NCI-H128 (cell line): Measurements from ENCODE around the gene FOXL1.
"Not testable (repeated sequence)": the region's sequence is repeated elsewhere in the genome, so short reads cannot be mapped to it uniquely, and the experiment has no call there.

ENCODE experiments used
- DNase-seq: peaks from one replicate; lab custom pipeline; 2025; ENCODE audit not compliant: unreplicated experiment; lab: John Stamatoyannopoulos, UW

The FOXL1 gene

DNA sequence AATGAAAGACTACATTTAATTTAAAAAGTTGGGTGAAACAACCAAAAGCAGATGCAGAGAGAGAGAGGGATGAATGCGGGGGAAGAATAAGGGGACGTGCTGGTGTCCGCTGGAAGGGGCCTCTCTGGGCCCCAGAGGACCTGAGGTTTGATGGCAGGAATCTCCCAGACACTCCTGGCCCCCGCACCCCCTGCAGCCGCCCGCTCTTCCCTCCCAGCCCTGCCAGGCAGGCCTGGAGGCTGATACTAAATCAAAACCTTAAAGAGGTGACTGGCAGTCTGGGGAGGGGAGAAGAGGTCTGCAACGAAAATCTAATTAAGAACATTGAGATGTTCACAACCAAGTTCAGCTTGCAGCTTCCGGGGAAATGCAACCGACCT lies 2.4 kb downstream of the FOXL1 start:
- no peak for DNase-seq

DNA sequence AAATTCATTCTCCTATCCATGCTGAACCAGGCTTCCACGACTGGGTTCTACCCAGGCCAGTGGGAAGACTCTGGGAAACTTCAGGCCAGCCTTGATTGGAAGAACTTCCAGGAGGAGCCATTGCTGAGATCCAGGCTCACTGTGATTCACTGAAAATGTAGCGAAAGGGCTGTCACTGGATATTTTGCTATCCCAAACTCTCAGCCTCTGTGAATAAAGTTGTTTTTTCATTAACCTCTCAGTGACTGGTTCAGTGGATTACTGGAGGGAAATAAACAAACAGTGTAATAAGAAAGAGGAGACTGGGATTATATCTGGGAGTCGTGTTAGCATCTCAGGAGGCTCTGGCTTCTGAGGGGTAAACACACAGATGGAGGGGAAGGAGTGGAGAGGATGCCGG lies 3.1 kb downstream of the FOXL1 start:
- DNase-seq: no peak

DNA sequence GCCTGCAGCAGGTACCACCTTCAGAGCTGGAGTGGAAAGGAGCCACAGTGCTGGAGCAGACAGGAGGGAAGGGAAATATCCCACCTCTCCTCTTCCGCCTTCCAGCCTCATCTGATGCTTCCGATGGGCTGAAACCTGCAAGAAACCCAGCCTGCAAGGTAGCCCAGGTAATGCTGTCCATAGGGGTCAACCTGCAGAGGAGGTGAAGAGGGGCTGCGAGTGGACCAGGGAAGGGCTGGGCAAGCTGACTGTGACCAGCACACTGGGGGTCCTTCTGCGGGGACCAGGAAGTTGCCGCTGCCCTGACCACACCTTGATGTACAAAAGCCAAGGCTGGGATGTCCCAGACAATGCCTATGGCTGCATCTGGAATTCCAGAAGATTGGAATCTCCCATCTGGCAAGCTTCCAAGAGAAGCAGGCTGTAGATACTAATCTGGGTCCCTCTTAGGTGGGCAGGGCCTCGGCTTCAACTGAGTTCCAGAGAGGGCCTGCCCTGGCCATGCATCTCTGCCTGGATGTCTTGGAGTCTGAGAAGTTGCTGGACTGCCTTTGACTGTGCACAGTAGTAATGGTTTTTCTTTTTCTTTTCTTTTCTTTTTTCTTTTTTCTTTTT lies 5.8 kb downstream of the FOXL1 start:
- no peak for DNase-seq

DNA sequence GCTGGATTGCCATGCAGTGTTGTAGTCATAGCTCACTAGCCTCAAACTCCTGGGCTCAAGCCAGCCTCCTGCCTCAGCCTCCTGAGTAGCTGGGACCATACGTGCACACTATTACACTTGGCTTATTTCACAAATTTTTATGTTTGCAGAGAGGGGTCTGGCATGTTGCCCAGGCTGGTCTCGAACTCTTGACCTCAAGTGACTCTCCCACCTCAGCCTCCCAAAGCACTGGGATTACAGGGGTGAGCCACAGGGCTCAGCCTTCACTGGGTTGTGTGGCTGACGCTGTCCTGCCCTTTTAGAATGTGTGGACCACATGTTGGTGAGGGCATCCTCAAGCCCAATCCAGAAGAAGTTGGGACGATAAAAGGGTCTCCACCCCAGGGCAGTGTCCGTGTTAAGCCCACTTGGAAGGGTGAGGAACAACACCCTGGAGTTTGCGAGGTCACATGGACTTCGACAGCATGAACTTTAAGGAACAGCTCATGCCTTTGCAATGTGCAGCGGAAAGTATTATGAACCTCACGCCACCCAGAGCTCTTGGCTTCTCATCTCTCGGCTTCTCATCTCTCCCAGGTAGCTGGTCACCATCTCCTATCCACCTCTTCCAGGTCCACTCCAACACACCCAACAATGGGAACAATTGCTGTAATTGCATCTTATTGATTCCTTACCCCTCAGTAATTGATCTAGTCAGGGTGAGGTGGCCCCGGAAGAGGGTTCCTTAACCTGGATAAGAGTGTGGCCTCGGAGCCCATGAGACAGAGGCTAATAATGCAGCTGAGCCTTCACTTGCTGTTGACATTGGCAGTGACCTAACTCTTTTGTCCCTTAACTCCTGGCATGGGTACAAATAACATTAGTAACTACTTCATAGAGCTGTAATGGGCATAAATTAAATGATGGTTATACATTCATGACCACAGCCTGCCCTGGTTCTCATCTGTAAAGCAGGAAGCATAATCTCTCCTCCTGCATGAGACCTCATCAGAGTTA lies 6.7 kb downstream of the FOXL1 start:
- DNase-seq: no peak

DNA sequence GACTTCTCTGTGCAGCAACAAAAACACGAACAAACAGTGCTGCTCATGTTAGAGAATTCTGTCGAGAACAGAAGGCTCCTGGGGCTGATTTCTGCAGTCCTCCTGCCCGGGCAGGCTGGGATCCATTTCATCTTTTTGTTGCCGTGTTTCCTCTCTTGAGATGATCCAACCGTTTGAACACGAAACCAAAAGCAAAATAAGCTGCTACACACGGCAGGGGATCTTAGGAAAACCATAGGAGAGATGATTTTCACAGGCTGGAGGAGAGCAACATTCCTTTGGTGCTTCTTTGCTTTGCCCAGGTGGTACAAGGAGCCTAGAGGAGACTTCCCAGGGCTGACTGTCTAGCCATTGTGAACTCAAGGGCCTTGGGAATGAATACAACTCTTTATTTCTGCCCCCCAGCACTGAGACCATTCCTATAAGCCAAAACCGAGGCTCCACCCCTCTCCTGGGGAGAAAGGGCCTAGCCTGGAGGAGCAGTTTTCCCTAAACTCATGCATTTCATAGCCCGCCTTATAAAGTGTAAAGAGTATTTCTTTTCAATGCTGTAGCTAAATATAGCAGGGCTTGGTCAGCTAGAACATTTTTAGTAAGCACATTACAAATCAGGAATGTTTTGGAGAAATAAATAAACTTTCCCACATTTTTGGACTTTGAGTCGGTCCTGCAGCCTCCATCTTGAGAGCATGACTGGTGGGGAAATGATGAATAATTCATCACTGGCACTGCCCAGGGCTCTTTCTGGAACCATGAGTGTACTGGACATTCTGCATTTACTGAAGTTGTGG lies 7.7 kb downstream of the FOXL1 start:
- DNase-seq: no peak

DNA sequence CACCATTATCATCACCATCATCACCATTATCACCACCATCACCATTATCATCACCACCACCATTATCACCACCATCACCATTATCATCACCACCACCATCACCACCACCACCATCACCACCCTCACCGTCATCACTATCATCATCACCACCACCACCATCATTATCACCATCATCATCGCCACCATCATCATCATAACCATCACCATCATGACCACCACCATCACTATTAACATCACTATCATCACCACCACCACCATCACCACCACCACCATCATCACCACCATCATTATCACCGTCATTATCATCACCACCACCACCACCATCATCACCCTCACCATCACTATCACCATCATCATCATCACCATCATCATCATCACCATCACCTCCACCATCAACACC lies 9.1 kb downstream of the FOXL1 start:
- no peak for DNase-seq

DNA sequence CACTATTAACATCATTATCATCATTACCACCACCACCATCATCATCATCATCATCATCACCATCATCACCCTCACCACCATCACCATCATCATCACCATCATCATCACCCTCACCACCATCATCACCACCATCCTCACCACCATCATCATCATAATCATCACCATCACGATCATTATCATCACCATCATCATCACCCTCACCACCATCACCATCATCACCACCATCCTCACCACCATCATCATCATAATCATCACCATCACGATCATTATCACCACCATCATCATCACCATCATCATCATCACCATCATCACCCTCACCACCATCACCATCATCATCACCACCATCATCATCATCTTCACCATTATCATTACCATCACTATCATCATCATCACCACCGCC lies 9.6 kb downstream of the FOXL1 start:
- not testable (repeated sequence) for DNase-seq

DNA sequence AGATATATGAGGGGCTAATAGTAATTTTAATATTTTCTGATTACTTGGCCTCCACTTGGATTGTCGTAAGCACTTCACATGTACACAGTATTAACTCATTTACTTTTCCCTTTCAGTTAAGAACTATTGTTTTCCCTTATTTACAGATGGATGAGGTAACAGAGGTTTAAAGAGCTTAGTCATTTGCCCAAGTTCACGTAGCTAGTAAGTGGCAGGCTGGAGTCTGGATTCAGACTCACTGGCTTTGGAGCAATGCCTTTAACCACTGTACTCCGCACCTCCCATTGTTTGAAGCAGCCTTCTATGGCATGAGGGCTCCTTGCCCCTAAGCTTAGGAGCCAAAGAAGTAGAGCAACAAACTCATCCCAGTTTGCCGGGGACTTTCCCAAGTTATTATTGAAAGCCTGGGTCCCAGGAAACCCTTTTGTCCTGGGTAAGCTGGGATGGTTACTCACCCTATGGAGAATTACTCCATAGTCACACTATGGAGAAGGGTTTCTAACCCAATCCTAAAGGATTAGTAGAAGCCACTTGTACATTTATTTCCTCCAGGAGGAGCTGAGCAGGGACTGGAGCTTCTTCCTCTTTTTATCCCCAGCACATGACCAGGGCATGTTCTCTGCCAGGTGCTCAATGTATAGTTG lies 12.3 kb downstream of the FOXL1 start:
- no peak for DNase-seq

DNA sequence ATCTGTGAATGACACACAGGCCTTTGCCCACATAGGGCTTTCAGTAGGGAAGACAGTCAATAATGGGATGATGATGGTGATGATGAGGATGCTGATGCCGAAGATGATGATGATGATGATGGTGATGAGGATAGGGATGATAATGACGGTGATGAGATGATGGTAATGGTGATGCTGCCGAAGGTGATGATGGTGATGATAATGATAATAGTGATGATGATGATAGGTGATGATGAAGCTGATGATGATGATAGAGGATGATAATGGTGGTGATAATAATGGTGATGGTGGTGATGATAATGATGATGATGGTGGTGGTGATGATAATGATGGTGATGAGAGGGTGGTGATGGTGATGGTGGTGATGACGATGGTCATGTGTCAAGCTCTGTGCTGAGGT lies 12.9 kb downstream of the FOXL1 start:
- DNase-seq: no peak

DNA sequence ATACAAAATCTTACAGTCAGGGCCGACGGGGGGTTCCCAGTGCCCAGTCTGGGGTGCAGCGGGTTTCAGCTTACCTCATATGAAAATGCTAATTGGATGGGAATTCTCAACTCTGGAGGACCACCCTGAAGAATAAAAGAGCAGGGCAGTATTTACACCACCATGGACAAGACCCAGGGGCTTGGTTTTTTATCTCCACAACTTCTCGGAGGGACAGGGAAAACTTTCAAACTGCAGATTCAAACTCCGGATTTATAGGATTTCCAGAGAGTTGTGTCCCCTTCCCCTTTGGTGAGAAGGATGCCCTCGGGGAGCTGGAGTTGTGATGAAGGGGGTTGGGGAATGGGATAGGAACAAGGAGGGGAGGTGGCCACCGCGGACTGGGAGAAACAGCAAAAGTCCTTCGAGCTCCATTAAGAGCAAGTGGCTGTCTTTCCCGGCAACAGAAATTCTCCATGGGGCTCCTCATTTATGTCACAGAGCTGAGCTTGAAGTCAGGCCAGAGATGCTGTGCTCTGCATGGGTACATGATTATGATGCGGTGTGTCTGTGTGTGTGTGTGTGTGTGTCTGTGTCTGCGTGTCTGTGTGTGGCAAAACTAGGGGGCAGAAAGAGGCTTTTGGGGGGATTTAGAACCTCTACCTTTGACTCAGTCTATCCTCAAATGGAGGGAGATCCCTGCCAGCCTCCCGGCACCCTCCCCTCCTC lies 15.7 kb downstream of the FOXL1 start:
- DNase-seq: no peak

DNA sequence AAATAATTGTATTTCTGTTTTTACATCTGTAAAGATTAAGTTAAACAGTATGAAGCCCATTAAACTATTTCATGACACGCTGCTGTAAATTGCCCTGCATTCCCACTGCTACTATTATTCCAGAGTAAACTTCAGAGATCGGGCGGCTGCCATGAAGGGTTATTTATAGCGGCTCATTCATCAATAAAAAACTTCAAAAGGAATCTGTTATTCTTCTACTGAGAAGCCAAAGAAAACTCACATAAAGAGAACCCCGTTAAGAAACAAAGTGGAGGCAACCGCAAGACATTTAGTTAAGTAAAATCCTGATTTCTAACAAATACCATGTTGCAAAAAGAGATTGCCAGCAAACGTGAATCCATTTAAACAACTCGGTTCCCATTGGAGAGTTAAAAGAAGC lies 16.4 kb downstream of the FOXL1 start:
- no peak for DNase-seq

DNA sequence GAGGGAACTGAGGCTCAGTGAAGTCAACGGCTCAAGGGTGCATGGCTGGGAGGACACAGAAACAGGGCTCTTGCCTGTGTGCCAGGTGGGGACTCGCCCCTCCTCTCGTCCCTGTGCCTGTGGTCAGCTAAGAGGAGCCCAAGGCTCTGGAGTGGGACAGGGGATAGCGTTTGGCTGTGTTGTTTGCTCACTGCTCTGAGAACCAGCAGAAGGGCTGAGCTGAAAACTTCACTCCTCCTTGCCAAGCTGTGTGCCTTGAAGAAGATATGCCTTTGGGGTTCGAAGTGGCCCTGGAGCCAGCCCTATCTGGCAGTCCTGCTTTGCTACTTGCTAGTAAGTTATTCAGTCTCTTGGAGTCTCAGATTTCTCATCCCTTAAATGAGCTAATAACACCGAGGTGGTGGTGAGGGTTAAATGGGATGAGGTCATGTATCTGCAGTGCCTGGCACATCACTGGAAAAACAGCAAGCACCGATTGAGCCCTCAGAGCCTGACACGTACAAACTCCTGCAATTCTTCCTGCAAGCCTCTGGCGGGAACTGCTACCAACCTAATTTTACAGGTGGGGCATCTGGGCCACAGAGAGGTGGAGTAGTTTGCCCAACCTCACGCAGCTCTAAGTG lies 17.7 kb downstream of the FOXL1 start:
- DNase-seq: no peak

DNA sequence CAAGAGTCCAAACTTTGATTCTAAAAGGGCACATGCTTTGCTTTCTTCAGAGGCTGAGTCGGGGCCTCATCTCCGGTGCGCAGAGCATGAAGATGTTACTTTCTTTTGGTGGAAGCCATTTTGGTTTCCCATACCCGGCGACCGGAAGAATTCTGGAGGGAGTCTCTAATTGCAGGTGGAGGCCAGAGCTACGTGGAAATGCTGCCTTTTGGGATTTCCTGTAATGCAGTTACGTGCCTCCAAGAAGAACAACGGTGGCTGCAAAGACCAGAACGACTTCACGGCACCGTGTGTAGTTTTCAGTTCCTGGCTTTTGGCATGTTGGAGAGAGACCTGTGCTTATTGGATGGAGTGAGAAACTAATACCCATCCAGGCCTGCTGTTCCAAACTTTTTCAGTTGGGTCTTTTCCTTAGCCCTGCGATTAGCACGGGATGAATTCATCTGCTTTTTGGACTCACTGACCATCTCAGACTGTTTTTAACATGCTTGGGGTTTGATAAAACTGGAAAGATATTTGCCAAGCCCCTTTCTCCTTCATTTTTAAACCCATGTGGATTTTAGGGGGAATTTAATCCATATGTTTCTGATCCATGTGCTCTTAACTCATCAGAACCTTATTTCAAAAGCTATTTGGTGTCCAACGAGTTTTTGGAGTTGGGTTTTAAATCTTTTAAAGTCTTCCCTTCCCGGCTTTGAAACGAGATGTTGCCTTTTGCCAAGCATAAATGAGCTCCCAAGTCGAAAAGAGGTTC lies 19.0 kb downstream of the FOXL1 start:
- DNase-seq: no peak

DNA sequence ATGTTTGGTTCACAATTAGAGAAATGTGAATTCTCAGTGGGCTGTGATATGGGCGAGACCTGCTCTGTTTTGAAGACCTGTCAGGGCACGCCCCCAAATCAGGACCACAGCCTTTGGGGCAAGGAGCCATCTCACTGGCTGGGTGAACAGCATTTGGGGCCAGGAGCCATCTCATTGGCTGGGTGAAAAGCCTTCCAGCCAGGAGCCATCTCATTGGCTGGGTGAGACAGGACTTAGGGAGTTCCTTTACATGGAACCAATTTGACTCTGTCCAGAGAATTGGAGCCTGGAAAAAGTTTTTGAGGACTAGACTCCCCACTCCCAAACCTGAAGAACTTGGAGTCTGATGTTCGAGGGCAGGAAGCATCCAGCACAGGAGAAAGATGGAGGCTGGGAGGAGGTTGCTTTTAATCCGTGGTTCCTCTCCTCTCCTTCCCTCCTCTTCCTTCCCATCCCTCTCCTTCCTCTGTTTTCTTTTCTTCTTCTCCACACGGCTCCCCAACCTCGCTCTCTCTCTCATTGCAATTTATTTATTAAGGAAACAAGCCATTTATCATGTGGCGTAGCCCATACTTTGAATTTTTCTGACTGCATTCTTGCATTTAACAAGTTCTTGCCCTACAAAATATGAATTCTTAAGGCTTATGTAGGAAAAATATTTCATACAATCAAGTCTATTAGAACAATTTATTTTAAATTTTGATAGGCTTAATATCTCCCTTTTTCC lies 19.7 kb downstream of the FOXL1 start:
- no peak for DNase-seq

DNA sequence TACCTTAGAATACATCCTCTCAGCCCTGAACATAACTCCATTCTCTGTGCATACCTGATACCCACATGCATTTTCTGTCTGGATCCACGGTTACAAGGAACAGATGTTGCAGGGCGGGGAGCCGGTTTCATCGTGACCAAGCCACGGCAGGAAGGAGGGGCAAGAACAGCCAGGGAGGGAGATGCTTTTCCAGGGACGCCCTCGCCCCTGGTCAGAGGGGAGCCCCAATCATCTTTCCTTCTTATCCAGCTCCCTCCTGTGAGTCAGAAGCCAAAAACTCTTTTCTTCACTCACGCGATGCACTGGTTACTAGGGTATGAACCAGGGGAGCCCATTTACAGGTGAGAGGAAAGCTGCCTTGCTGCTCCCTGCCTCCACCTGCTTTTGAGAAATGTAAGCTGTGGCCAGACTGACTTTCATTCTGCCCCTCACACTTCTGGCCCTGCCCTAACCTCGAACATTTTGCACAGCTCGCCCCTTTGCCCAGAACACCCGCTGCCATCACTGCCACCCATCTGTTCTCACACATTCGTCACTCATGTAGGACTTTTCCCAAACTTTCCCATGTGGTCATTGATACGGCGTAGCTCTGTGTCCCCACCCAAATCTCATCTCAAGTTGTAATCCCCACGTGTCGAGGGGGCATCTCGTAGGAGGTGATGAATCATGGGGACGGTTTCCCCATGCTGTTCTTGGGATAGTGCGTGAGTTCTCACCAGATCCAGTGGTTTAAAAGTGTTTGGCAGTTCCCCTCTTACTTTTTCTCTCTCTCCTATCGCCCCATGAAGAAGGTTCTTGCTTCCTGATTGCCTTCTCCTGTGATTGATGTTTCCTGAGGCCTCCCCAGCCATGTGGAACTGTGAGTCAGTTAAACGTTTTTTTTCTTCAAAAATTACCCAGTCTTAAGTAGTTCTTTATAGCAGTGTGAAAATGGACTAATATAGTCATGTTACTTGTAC lies 20.5 kb downstream of the FOXL1 start:
- no peak for DNase-seq

DNA sequence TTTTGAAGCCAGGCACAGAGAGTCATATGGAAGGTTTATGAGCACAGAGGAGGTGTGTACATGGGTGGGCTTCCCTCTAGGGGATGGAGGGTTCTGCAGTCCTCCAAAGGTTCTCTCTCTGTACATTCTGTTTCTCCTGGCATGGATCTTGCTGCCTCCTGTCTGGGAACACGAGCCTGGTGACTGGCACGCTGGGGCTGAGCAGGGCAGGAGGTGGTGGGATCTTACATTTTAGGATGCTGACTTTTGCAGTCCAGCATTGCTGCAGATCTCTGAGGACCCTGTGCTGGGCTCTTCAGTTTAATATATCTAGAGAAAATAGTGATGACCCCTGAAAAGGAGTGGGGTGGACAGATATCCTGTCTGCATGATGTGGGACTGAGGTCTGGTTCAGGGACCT lies 23.0 kb downstream of the FOXL1 start:
- DNase-seq: no peak

DNA sequence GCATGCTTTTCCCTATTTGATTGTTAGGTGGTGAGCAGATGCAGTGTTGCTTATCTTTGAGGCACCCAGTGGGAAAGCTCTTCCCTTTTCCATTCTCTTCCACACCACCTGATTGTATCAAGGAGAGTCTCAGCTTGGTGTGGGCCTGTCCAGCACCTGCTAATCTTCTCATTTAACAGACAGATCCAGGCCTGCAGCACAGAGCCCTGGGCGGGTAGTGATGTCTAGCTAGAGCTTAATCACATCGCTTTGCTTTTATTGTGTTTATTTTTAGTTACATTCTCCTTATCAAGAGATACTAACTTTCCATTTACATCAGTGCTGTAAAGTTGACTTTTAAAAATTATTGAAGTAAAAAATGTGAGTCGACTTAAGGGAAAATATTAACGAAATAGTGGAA lies 24.2 kb downstream of the FOXL1 start:
- no peak for DNase-seq
